Measurements from ENCODE around the gene SLC5A2.
"Not testable (repeated sequence)": the region's sequence is repeated elsewhere in the genome, so short reads cannot be mapped to it uniquely, and the experiment has no call there.

The SLC5A2 gene

DNA sequence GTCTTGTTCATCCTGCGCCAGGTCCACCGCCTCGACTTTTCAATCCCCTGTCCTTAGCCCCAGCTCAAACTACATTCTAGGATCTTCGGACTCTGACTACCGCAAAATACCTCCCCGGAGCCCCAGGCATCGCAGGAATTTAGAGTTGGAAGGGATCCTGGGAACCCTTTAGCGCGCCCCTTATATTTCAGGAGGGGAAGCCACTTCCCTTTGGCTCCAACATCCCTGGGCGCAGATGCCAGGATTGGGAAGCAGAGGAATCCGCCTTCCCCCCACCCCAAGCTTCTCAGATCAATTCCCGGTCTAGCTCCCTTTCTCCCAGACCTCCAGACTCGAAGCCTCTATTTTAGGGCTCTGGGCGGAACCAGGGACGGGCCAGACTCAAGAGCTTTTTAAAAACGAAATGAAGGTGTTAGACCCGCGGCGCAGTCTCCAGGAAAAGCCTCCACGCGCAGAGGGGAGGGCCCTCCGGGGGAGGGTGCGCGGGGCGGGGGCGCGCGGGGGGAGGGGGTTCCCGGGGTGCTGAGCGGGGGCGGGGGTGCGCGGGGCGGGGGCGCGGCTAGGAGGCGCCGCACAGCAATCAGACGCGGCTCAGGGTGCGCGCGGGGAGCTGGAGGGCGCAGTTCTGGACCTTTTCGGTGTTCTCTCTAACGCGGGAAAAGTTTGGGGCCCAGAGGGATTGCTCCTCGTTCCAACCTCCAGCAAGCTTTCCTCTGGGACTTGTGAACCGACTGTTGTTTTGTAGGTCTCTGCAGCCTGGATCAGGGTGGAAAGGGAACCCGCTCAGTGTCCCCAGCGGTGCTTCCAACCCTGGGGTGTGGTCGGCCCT, 46.4 kb downstream of the SLC5A2 start:
- ATAC-seq (no peak), DNase-seq (no peak)

DNA sequence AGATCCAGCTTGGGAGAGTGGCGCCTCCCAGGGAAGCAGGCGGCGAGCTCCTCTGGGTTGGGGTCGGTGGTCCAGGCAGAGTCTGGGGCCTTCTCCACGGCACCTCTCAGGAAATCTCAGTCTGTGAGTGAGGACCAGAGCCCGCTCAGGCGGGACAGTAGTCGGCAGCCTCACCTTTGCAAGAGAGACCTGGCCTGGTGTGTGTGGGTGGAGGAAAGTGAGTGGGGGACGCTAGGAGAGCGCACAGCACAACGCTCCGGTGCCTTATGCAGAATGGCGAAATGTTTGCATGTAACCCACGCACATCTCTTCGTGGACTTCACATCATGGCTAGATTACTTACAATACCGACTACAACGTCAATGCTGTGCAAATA, 47.0 kb downstream of the SLC5A2 start:
- no peak for ATAC-seq
- no peak for DNase-seq

DNA sequence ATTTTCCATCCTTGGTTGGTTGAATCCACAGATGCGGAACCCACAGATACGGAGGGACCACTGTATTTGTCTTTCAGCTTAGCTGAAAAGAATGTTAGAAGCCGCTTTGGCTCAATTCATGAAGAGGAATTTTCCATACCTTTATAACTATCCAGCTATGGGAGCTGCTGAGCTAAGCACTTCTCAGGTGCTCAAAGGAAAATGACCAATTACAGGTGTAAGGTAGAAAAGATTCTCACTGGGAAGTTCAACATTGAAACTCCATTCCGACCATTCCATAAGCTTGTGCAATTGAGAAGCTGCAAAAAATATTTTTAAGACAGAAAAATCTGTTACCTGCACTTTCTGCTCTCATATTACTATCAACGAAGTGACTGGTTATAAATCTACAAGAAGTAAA, 47.5 kb downstream of the SLC5A2 start:
- no peak for DNase-seq
- no peak for ATAC-seq

DNA sequence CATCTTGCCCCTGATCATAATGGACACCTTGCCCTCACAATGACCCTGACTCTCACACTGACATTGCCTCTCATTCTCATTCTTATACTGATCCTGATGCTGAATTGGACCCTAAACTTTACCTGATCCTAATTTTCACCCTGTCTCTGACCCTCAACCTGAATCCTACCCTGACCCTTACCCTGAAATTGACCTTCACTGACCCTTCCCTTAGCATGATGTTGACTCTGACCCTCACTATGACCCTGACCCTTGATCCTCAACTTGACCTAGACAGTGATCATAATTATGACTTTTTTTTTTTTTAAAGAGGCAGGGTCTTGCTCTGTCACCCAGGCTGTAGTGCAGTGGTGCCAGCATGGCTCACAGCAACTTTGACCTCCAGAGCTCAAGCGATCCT, 48.2 kb downstream of the SLC5A2 start:
- DNase-seq: no peak
- no peak for ATAC-seq

DNA sequence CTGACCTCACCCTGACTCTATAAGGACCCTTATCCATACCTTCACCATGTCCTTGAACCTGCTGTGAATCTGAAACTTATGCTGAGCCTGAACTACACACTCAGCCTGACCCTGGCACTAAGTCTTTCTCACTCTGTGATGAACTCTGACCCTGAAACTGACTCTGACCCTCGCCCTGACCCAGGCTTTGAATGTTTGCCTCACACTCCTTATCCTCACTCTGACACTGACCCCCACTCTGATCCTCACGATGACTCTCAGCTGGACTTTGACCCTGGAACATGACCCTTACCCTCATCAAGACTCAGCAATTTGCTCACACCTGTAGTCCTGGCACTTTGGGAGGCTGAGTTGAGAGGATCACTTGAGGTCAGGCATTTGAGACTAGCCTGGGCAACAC, 49.2 kb downstream of the SLC5A2 start:
- no peak for ATAC-seq
- DNase-seq: no peak

DNA sequence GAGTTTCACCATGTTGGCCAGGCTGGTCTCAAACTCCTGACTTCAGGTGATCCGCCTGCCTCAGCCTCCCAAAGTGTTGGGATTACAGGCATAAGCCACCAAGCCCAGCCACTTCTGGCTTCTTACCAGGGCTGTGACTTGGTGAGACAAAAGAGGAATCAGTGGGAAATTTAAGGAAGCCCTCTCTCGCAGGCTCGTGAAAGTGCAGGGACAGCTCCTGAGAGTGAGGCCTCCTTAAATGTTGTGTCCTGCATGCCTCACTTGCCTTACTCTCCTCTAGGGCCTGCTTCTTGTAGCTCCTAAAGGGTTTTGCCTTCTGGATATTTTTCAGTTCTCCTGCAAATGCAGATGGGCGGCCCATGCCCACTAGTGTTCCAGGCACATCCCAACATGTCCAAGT, 50.0 kb downstream of the SLC5A2 start:
- no peak for DNase-seq

DNA sequence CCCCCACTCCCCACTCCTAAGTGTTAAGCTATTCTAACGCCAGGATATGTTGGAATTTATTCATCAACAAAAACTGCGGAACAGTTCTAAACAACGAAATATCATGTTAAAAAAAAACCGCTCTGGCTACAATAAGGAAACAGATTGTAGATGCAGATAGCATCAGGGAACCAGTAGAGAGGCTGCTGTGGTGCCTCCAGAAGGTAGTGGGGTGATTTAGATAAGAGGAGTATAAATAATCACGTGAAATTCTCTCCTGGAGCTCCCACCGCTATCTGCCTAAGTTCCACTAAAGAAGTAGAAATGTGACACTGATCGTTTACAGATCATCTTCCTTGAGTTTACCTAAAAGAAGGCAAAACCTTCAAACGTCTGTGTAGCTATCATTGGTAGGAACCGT, 52.8 kb downstream of the SLC5A2 start:
- ATAC-seq (no peak), DNase-seq (no peak)

More for the DNA sequence above, 50.0 kb downstream of the SLC5A2 start:
- no peak for ATAC-seq

DNA sequence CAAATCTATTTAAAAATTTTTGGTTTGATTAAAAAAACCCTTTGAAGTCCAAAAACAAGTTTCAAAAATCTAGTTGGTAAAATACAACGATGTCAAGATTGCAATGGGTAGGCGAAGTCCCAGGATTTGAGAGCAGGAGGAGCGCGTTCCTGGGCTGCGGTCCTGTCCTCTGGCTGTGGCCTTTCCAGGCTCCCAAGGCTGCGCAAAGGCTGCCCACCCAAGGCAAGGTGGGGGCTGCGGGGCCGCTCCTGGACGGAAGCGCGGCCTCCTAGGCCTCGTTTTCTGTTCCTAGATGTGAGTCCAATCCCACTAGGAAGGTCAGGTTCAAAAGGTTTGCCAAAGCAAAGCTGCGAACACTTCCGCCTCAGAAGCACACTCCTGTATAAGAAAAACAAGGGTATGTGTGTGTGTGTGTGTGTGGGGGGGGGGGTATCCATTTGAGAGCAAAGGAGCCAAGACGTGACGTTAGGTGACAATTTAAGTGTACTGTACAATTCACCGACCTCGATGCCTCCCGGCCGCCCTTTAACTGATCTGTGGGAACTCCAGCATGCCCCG, 54.0 kb downstream of the SLC5A2 start:
- ATAC-seq: no peak

DNA sequence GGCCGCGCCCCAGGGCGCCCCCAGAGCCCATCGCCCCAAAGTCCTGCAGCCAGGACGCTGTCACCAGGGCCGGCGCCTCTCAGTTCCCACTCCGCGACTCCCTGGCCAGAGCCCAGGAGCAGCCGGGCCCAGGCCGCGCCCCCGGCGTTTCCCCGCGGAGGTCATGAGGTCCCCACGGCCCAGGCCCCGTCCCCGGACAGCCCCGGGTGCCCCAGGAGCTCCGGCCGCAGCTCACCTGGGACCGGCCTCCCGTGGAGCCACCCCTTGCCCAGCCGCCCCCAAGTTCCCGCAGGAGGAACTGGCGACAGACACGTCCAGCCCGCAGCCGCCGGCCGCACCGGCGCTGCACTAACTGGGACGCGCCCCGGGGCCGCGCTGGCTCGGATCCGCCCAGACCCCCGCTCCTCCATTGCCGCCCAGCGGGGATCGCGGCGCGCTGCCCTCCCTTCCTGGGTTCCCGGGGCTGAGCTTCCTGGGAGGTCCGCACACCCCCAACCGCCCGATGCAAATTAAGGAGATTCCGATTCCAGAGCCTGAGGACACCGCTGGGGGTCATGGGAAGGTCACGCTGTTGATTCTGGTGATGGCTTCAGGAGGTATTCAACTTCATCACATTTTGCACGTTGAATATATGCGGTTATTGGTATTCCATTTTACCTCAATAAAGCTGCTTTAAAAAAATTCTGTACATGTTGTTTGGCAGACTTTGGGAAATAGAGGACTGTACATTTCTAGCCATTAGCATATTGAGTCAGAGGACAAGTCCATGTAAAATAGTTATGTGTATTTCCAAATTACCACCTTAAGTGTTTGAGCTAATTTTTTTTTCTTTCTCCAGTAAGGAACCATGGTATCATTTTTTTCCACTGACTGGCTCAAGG, 54.7 kb downstream of the SLC5A2 start:
- ATAC-seq (peak; percentile 48), DNase-seq (no peak)

More for the DNA sequence above, 54.0 kb downstream of the SLC5A2 start:
- DNase-seq: no peak

DNA sequence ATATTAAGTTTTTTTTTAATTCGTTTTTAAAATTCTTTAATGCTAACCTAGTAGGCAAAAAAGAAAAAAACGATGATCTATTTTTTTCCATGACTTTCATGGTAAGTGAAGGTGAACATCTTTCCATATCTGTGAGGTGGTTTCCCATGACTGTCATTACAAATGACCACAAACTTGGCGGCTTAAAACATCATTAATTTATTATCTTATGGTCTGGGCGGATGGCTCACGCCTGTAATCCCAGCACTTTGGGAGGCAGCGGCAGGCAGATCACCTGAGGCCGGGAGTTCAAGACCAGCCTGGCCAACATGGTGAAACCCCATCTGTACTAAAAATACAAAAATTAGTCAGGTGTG, 55.3 kb downstream of the SLC5A2 start:
- not testable (repeated sequence) for DNase-seq
- peak; percentile 52 for ATAC-seq

DNA sequence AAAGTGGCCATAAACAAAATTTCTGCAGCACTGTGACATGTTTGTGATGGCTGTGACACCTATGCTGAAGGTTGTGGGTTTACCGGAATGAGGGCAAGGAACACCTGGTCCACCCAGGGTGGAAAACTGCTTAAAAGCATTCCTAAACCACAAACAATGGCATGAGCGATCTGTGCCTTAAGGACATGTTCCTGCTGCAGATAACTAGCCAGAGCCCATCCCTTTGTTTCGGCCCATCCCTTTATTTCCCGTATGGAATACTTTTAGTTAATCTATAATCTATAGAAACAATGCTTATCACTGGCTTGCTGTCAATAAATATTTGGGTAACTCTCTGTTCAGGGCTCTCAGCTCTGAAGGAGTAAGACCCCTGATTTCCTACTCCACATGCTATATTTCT, 56.8 kb downstream of the SLC5A2 start:
- not testable (repeated sequence) for ATAC-seq, DNase-seq

Data from stimulated activated naive CD8-positive, alpha-beta T cell treated with anti-CD3 and anti-CD28 coated beads, Interleukin-15, Interleukin-2, amounts not matched to agents 100 U/mL and 50 U/mL, for 24 hours (primary cell).